K562 (cell line): ENCODE data around the gene SH3BP5L. TPM values are rescaled to one million over a fixed set of nuclear protein-coding genes. Genes with fewer than 3 reads are reported as not detected.

Experiments used
- ATAC-seq: fragments of 200-7000 bp; cut with Tn5 transposase; 3 replicates; pipeline ENCODE4 v1.9.1; 2020; ENCODE audit warnings: moderate library complexity
- BruUV-seq: library from RNA; stranded (reverse); fragments of 400-500 nt; replicated peaks from 2 replicates; lab custom pipeline; 2021; lab: Mats Ljungman, UMichigan
- CTCF ChIA-PET: fragments of 300-600 bp; formaldehyde crosslinking; extraction: SDS; loops from one replicate; lab custom pipeline; 2021; ENCODE audit warnings: low intra/inter-chr PET ratio; lab: Yijun Ruan, JAX
- POLR2A ChIA-PET: fragments of 300-600, 350-650 bp; sonication (Branson Sonifier 250); formaldehyde crosslinking; extraction: SDS; loops from one replicate; lab custom pipeline; 2021; ENCODE audit warnings: antibody characterized with exemption, inconsistent platforms; lab: Yijun Ruan, JAX
- DNase-seq, 4 experiments: peaks; one replicate each; pipeline versions ENCODE4 v3.0.0 to v3.0.0-alpha.2; 2011 to 2018; ENCODE audit warnings: low spot score in 3 of 4, mixed read lengths in 3 of 4; ENCODE audit errors: extremely low read depth in 1 of 4
- FAIRE-seq: peaks from 2 replicates; lab custom pipeline; 2011; peaks lifted over from hg19 to GRCh38; lab: Jason Lieb, UNC
- H2AFZ ChIP-seq: 2 replicates; pipeline ENCODE4 v1.6.0; 2011; ENCODE audit warnings: low read depth, low read length, control low read depth, inconsistent platforms
- H3K27ac ChIP-seq: fragments of 200-600 bp; 3 replicates; pipeline ENCODE4 v1.8.0; 2011; ENCODE audit warnings: low read depth, mild to moderate bottlenecking, control low read depth, inconsistent platforms, low read length, moderate library complexity, mixed read lengths; ENCODE audit errors: extremely low read depth
- H3K27me3 ChIP-seq, 2 experiments: fragments of 300-600 bp in 1 of 2; 2 replicates in 1 of 2; 3 replicates in 1 of 2; pipeline versions ENCODE4 v1.6.0 to v1.8.0; 2011; ENCODE audit warnings: inconsistent platforms in 2 of 2, low read length in 2 of 2, mild to moderate bottlenecking in 1 of 2, mixed read lengths in 1 of 2, moderate library complexity in 1 of 2; ENCODE audit not compliant: control insufficient read depth in 2 of 2, insufficient read depth in 2 of 2
- H3K36me3 ChIP-seq: fragments of 300-600 bp; 3 replicates; pipeline ENCODE4 v1.8.0; 2011; ENCODE audit warnings: mild to moderate bottlenecking, low read length, inconsistent platforms; ENCODE audit not compliant: control insufficient read depth, insufficient read depth
- H3K4me1 ChIP-seq, 2 experiments: fragments of 200-600 bp in 1 of 2; replicated peaks in 1 of 2; 2 replicates in 1 of 2; 3 replicates in 1 of 2; pipeline versions ENCODE4 v1.5.1 to v1.8.0; 2011; ENCODE audit warnings: inconsistent platforms in 2 of 2, low read length in 2 of 2, mild to moderate bottlenecking in 1 of 2, mixed read lengths in 1 of 2, moderate library complexity in 1 of 2; ENCODE audit not compliant: control insufficient read depth in 2 of 2, insufficient read depth in 2 of 2
- H3K4me2 ChIP-seq: 2 replicates; pipeline ENCODE4 v1.6.1; 2011; ENCODE audit warnings: low read length, control low read depth, inconsistent platforms, mixed read lengths; ENCODE audit not compliant: insufficient read depth
- H3K4me3 ChIP-seq: fragments of 200-600 bp; sonication (generic), shearing (Covaris generic); 2 replicates; pipeline ENCODE4 v1.5.1; 2016; ENCODE audit warnings: control low read depth, inconsistent platforms
- H3K79me2 ChIP-seq: fragments of 200-600 bp; 3 replicates; pipeline ENCODE4 v1.8.0; 2011; ENCODE audit warnings: low read length, inconsistent platforms; ENCODE audit not compliant: control insufficient read depth, insufficient read depth
- H3K9ac ChIP-seq, 2 experiments: 2 replicates each; pipeline versions ENCODE4 v1.6.0 to v1.6.1; 2011; ENCODE audit warnings: low read depth in 2 of 2, low read length in 2 of 2, control low read depth in 1 of 2, inconsistent platforms in 1 of 2, mild to moderate bottlenecking in 1 of 2, mixed read lengths in 1 of 2; ENCODE audit not compliant: insufficient read depth in 1 of 2
- H3K9me1 ChIP-seq: one replicate; pipeline ENCODE4 v1.6.0; 2011; ENCODE audit warnings: inconsistent platforms, mild to moderate bottlenecking, low read length, moderate library complexity; ENCODE audit not compliant: control insufficient read depth, insufficient read depth
- H3K9me3 ChIP-seq: replicated peaks from 2 replicates; pipeline ENCODE4 v1.5.1; 2011; ENCODE audit warnings: low read depth, low read length, inconsistent platforms; ENCODE audit not compliant: control insufficient read depth, insufficient read depth
- H4K20me1 ChIP-seq: replicated peaks from 2 replicates; pipeline ENCODE4 v1.6.1; 2011; ENCODE audit warnings: low read length, inconsistent platforms, mixed read lengths; ENCODE audit not compliant: control insufficient read depth, insufficient read depth
- ESRRA ChIP-seq: fragments of 450-650 bp; IDR thresholded peaks from 2 replicates; pipeline ENCODE4 v1.6.1; 2014; ENCODE audit warnings: low read depth, mild to moderate bottlenecking, moderate library complexity, borderline replicate concordance
- FOXJ3 ChIP-seq: sonication (generic); formaldehyde crosslinking; IDR thresholded peaks from 2 replicates; pipeline ENCODE4 v1.4.0; 2020; ENCODE audit warnings: mild to moderate bottlenecking, missing genetic modification reagents
- POLR2G ChIP-seq: fragments of 200-400 bp; formaldehyde crosslinking; IDR thresholded peaks from 2 replicates; pipeline ENCODE4 v1.6.1; 2017; ENCODE audit warnings: low read depth, mild to moderate bottlenecking, antibody characterized with exemption, low read length, moderate library complexity
- RBM25 ChIP-seq: fragments of 200-400 bp; formaldehyde crosslinking; IDR thresholded peaks from 2 replicates; pipeline ENCODE4 v1.6.1; 2018; ENCODE audit warnings: low read length, low read depth, moderate library complexity; ENCODE audit not compliant: severe bottlenecking
- ZNF133 ChIP-seq: fragments of 250-450 bp; sonication (Bioruptor Pico); IDR thresholded peaks from 2 replicates; pipeline ENCODE4 v1.4.0; 2020; ENCODE audit warnings: mild to moderate bottlenecking
- WGBS: fragments of 100-300 bp; shearing (Covaris generic); methylation state at CpG from one replicate; pipeline ENCODE4 v1.1.6; 2016; ENCODE audit warnings: low coverage, mixed read lengths; ENCODE audit not compliant: insufficient coverage; ENCODE audit errors: missing lambda C conversion rate; 5-methylcytosine and 5-hydroxymethylcytosine counted together
- in situ Hi-C: fragments of 300-500 bp; cut with MboI; formaldehyde crosslinking; loops from 4 replicates; pipeline ENCODE4 v1.15.0; 2018; ENCODE audit warnings: inconsistent platforms, mixed read lengths
- intact Hi-C: fragments of 100-400 bp; cut with micrococcal nuclease; formaldehyde crosslinking; loops from 2 replicates; pipeline ENCODE4 v1.14.2; 2022
- polyA plus RNA-seq, 8 experiments: library from polyadenylated mRNA; depleted of rRNA in 4 of 8; stranded (reverse) in 5 of 8; unstranded in 3 of 8; fragments of >200 nt; fragmentation: Nextera tagmentation in 2 of 8; fragmentation: Illumina TruSeq in 1 of 8; extraction: Ambion mirVana in 2 of 8; extraction: Trizol in 1 of 8; gene quantifications; 2 replicates each; pipeline versions ENCODE4 v1.2.1 to v1.2.3, GENCODE V29; 2011 to 2014; ENCODE audit warnings: inconsistent platforms in 1 of 8, missing spikeins in 1 of 8
- total RNA-seq, 7 experiments: library from RNA; depleted of rRNA in 6 of 7; stranded (reverse); fragments of >200 nt in 6 of 7; fragmentation: Illumina TruSeq in 2 of 7; extraction: Trizol in 2 of 7; gene quantifications; 2 replicates each; pipeline versions ENCODE4 v1.2.1 to v1.2.3, GENCODE V29; 2011 to 2021; ENCODE audit warnings: low replicate concordance in 1 of 7

Gene SH3BP5L
- total and polyA plus RNA-seq, 9 of the 15 experiments (the other 6 are each of a cell fraction or from before 2014, with no cell fraction given), result 1.9 to 26.5 (median 15.8) TPM

GRCh38 chr1:248815407-248816034 lies 10.2 kb downstream of the SH3BP5L start:
- no peak for FAIRE-seq

GRCh38 chr1:248814351-248814750 lies 11.4 kb downstream of the SH3BP5L start:
- in situ Hi-C loops (no loop called here), intact Hi-C loops (no loop called here)
- H3K4me2 ChIP-seq, result no peak overlapping the region
- ATAC-seq (no peak), FAIRE-seq (no peak), DNase-seq (peak in 2 of 4 experiments; percentile 6 to 8)
- H3K9me1 ChIP-seq, result no peaks in the 10 kb centered on the region
- 0 out of 2 replicates have a peak, but pooled peaks have one; percentile 15 for TF ChIP-seq POLR2G
- no peak for TF ChIP-seq FOXJ3 (CRISPR knock-in tag)
- 0 out of 2 replicates have a peak, but pooled peaks cover 9% of the 10 kb centered on the region for H4K20me1 ChIP-seq
- POLR2A ChIA-PET, result interaction anchor here (0.5 to 1.1 kb wide), 3 partner anchors 10 to 64 kb away, joined by 3 to 4 read pairs (median 3); partner anchors contain the start of gene SH3BP5L
- H2AFZ ChIP-seq, result no peak overlapping the region
- H3K4me1 ChIP-seq, result peaks cover 0 to 6% of the 10 kb centered on the region in 2 experiments; a peak in 2 of 5 replicates
- H3K36me3 ChIP-seq, result peaks cover 63% of the 10 kb centered on the region
- peak overlapping the region in 1 of 2 experiments; percentile 55; a peak in 2 of 4 replicates for H3K9ac ChIP-seq
- no peaks in the 10 kb centered on the region for H3K9me3 ChIP-seq
- WGBS, result 84% methylated on average over 16 of the region's 16 CpGs
- H3K4me3 ChIP-seq, result no peak overlapping the region
- no peak overlapping the region for H3K27ac ChIP-seq
- BruUV-seq, result no TSS peak
- CTCF ChIA-PET, result interaction anchor here (0.8 kb wide), 1 partner anchor 411 kb away, joined by 3 read pairs; no protein-coding TSS in a partner anchor
- peaks cover 4% of the 10 kb centered on the region; the same call in 1 of the 3 replicates for H3K79me2 ChIP-seq
- H3K27me3 ChIP-seq, result no peaks in the 10 kb centered on the region

More at GRCh38 chr1:248815407-248816034, 10.2 kb downstream of the SH3BP5L start:
- intact Hi-C loops (no loop called here), in situ Hi-C loops (no loop called here)
- 0 out of 2 replicates have a peak, but pooled peaks cover 9% of the 10 kb centered on the region for H4K20me1 ChIP-seq
- no peak for TF ChIP-seq RBM25
- no peak for TF ChIP-seq ZNF133
- no peak for TF ChIP-seq ESRRA
- H3K9me1 ChIP-seq, result no peaks in the 10 kb centered on the region
- peak in 2 of 4 experiments; percentile 2 to 4 for DNase-seq
- no peak overlapping the region for H3K4me2 ChIP-seq
- CTCF ChIA-PET, result no interaction called here
- peaks cover 71% of the 10 kb centered on the region for H3K36me3 ChIP-seq
- H3K4me3 ChIP-seq, result no peak overlapping the region
- H2AFZ ChIP-seq, result no peak overlapping the region
- H3K9me3 ChIP-seq, result no peaks in the 10 kb centered on the region
- peaks cover 0 to 6% of the 10 kb centered on the region in 2 experiments; a peak in 2 of 5 replicates for H3K4me1 ChIP-seq
- 78% methylated on average over 10 of the region's 10 CpGs for WGBS
- ATAC-seq, result no peak
- POLR2A ChIA-PET, result interaction anchor here (1.1 kb wide), 1 partner anchor 10 kb away, joined by 4 read pairs; the partner anchor contains the start of gene SH3BP5L
- peaks cover 9% of the 10 kb centered on the region; the same call in 2 of the 3 replicates for H3K79me2 ChIP-seq
- BruUV-seq, result no TSS peak
- no peak overlapping the region for H3K27ac ChIP-seq
- no peaks in the 10 kb centered on the region for H3K27me3 ChIP-seq
- H3K9ac ChIP-seq, result no peak overlapping the region
